NCI-H2029 treated with DMSO at 0.1 percent for 48 hours (cell line): ENCODE results near the gene SPAG6.
"Not testable (repeated sequence)": the region's sequence is repeated elsewhere in the genome, so short reads cannot be mapped to it uniquely, and the experiment has no call there.

Source experiments
- DNase-seq: peaks from one replicate; lab custom pipeline; 2025; lab: John Stamatoyannopoulos, UW

The SPAG6 gene

GRCh38 chr10:22372298-22372697 lies 27.0 kb downstream of the SPAG6 start:
- no peak for DNase-seq

DNA sequence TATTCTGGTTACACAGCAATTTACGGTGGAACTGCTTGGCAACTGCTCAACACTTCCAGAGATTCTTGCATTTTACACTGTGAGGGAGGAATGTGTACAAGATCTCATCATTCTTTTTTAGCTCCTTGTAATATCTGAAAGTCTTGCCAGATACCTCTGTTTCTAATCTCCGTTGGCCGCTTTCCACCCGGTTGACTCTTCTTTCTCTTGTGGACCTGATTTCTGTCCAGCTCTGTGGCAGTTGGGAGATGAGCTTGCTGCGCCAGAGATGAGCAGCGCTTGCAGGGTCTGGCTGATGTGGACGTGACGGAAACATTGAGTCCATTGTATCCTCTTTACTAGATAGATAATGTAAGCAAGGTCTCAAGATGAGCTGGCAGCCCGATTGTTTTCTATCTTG lies 27.6 kb downstream of the SPAG6 start:
- DNase-seq, result no peak

- DNase-seq, result no peak
Measured at GRCh38 chr10:22374489-22375126, 29.3 kb downstream of the SPAG6 start.

DNA sequence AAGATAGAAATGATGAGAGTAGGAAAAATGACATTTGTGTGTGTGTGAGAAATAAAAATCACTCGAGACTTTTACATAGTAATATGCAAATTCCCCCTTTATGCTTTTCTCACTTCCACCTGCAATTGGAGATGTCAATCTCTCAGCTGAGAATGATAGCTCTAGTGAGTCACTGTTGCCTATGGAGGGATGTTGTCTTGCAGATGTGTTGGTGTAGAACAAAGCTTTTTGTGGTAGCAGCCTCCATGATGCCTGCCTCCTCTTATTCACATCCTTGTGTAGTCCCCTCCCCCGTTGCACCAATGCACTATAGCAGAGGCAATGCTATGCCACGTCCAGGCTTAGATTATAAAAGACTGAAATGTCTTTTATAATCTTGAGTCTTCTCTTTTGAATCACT lies 33.8 kb downstream of the SPAG6 start:
- no peak for DNase-seq

- DNase-seq, result no peak
Measured at GRCh38 chr10:22381262-22381661, 36.0 kb downstream of the SPAG6 start.

GRCh38 chr10:22386503-22386902 lies 41.2 kb downstream of the SPAG6 start:
- no peak for DNase-seq

DNA sequence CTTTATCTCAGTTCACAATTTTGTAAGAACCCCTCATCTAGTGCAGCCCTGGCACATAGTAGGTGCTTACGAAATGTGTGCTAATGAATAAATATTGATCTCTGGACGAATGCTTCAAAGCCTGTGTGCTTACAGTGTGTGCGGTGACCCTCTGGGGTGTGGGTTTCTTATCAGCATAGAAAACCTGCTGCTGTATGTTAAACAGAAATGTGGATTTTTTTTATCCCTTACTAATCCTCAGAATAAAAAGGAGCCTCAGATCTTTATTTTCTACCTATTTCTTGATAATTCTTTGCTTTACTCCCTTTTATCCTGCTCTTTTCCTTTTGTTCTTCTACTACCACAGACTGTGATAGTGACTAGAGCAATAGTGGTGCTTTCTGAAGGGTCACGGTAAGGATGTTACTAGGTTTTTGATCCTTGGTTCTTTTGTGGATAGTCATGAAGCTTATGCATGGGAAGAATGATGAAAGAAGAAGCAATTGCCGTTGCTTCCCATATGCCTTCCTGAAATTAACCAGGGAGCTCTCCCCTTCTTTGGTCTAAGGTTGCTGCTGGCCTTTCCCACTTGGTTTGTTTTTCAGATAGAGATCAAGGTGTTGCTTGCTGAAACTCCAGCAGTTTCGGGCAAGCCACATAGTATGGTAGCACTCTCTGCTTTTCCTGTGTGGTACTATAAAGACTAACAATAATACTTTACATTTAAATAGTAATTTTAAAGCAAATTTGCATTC lies 44.7 kb downstream of the SPAG6 start:
- no peak for DNase-seq

DNA sequence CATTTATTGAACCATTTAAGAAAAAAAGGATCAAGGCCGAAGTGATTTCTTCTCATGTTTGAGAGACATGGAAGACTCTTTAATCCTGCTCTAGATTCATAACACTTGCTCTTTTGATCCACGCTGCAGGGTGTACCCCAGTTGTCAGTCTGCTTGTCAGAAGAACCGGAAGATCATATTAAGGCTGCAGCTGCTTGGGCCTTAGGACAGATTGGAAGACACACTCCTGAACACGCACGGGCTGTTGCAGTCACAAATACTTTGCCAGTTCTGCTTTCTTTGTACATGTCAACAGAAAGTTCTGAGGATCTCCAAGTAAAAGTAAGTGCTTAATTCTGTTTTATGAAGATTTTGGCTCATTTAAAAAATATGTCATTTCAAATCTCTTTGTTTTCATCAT lies 46.3 kb downstream of the SPAG6 start:
- no peak for DNase-seq

- not testable (repeated sequence) for DNase-seq
Measured at GRCh38 chr10:22396195-22396594, 50.9 kb downstream of the SPAG6 start.

GRCh38 chr10:22406916-22407315 lies 61.6 kb downstream of the SPAG6 start:
- DNase-seq, result not testable (repeated sequence)

GRCh38 chr10:22410394-22410793 lies 65.1 kb downstream of the SPAG6 start:
- no peak for DNase-seq

GRCh38 chr10:22410846-22411245 lies 65.5 kb downstream of the SPAG6 start:
- DNase-seq, result no peak

GRCh38 chr10:22414146-22414545 lies 68.8 kb downstream of the SPAG6 start:
- DNase-seq, result no peak

DNA sequence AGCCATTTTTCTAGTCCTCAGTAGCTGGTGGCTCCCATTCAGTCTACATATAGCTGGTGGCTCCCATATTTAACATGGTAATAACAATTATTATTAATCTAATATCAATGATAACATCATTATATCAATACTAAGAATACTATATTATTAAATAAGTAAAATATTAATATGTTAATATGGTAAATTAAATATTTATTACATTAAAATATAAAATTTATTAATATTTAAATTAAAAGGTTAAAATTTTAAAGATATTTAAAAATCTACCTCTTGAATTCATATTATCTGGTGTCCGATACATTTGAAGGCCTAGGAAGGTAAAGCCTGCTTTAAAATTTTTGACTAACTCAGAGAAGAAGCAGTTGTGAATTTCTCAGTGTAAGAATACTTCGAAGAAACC lies 69.8 kb downstream of the SPAG6 start:
- no peak for DNase-seq

DNA sequence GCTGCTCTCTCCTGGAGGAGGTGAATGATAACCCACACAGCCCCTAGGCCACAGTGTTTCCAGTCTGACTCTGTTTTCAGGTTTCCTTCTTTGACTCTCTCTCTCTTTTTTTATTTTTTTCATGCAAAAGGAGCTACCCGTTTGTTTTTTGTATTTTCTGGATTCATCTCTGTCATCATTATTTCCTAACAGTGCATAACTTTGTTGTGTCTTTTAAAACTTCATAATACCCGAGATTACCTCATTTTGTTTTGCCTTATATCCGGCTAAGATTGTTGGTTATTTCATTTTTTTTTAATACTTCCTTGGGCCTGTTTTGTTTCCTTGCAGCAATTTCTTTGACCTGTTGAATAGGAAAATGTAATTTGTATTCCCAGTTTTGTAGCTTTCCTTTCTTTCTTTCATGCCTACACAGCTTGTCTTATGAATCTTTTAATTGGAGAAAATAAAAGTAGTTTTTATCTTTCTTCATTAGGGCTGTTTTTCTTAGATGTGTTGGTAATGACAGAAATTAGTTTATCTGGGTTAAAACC lies 72.5 kb downstream of the SPAG6 start:
- no peak for DNase-seq

DNA sequence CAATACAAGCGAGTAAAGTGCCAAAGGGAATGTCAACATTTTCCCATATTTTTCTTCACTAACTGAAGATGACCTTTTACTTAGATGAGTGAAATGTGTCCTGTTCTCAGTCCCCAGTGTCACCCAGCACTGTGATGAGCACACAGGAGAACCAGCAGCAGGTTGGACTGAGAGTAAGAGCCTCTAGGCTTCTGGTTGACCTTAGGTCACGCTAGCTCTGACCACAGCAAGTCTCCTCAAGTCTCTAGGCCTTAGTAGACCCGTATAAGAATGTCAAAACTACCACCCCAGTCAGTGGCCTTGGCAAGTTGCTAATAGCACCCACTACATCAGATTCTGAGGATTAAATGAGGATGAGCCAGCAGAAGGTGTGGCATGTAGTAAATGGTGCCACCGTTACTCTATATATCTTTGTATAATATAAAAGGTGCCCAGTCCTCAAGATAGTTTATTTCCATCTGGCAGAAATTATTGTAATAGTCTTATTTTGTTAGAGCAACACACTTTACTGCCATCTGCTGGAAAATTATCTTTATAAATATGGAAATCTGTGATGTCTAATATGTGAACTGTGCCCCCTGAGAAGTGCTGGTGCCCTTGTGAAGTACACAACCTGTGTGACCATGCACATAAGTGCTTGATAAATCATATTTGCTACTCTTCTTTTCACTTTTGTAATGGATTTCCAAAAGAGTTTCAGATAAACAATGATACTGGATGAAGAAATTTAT lies 75.7 kb downstream of the SPAG6 start:
- no peak for DNase-seq

GRCh38 chr10:22426653-22427052 lies 81.4 kb downstream of the SPAG6 start:
- no peak for DNase-seq

DNA sequence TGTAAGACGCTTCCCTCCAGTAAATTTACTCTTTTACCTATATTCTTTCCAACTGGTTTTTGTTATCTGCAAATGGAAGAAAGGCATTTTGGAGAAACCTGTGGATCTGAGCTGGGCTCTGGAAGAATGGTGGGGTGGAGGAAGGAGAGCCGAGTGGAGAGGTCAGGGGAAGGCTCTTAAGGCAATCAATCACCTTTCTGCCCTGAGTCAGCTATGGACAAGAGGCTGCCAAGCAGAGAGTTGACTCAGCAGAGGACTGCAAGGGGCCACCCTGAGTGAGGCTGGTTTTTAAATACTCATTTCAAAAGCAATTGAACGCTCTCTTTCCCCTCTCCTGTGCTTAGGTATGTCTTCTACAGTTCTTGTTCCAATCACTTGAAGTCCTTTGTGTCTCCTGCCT lies 81.8 kb downstream of the SPAG6 start:
- no peak for DNase-seq

GRCh38 chr10:22427890-22428571 lies 82.7 kb downstream of the SPAG6 start:
- no peak for DNase-seq

DNA sequence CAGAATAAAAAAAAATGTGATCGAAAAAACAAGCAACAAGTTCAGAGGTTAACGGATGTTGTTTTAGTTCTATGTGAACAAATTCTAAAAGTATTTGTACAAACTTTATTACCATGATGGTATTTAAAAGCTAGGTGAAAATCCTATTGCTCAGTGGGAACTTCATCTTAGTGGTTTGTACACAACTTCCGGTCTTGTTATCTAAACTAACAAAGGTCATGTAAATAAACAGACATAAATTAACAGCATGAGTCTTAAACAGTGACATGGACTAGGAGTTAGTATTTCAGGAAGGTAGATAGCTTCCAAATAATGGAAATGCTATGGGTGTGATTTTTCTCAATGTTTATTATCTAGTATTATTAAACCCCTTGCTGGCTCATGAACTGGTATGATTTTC lies 83.8 kb downstream of the SPAG6 start:
- no peak for DNase-seq

GRCh38 chr10:22429981-22430421 lies 84.7 kb downstream of the SPAG6 start:
- no peak for DNase-seq

DNA sequence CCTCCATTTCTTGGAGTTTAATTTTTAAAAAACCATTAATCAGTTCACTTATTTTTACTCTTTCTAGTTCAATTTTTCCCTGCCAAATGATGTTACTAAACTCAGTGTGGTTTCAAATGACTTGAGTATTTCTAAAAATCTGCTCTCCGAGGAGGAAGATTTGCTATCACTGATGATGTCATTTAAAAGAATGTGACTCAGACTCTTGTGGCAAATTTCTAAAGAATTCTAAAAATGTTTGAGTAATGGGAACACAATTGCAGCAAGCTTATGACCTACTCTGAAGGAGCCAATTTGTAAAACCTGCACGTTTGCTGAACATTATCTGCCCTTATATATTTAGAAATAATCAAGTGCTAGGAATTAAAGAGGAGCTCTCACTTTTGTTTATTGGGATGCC lies 88.6 kb downstream of the SPAG6 start:
- no peak for DNase-seq
